Muscle layer of duodenum (tissue), 2 donors: ENCODE data around the gene HSPB7.
"Not testable (repeated sequence)": the region's sequence is repeated elsewhere in the genome, so short reads cannot be mapped to it uniquely, and the experiment has no call there.

Source experiments
- H3K27ac ChIP-seq: one replicate; pipeline ENCODE4 v1.7.0; 2013; ENCODE audit warnings: mild to moderate bottlenecking, low read length
- H3K27me3 ChIP-seq: one replicate; pipeline ENCODE4 v1.7.0; 2013; ENCODE audit warnings: low read depth, mild to moderate bottlenecking, control low read depth, low read length
- H3K36me3 ChIP-seq, 2 donors: one replicate each; pipeline ENCODE4 v1.7.0; 2013; ENCODE audit warnings: low read length in 2 of 2, control low read depth in 1 of 2, mild to moderate bottlenecking in 1 of 2; ENCODE audit not compliant: insufficient read depth in 2 of 2, control insufficient read depth in 1 of 2
- H3K4me1 ChIP-seq, 2 donors: one replicate each; pipeline ENCODE4 v1.7.0; 2013; ENCODE audit warnings: low read length in 2 of 2, mild to moderate bottlenecking in 2 of 2, control low read depth in 1 of 2, moderate library complexity in 1 of 2; ENCODE audit not compliant: insufficient read depth in 2 of 2, control insufficient read depth in 1 of 2
- H3K4me3 ChIP-seq, 2 donors: one replicate each; pipeline ENCODE4 v1.7.0; 2013; ENCODE audit warnings: low read length in 2 of 2, low read depth in 1 of 2, mild to moderate bottlenecking in 1 of 2
- H3K9me3 ChIP-seq, 2 donors: one replicate each; pipeline ENCODE4 v1.7.0; 2013; ENCODE audit warnings: low read length in 2 of 2, control low read depth in 1 of 2, mild to moderate bottlenecking in 1 of 2; ENCODE audit not compliant: control insufficient read depth in 1 of 2
- donor health status: healthy.

The HSPB7 gene

GRCh38 chr1:16058394-16059120, 40.7 kb upstream of the HSPB7 start:
- H3K9me3 ChIP-seq, H3K27me3 ChIP-seq: not testable (repeated sequence)

GRCh38 chr1:16057314-16057915, 39.6 kb upstream of the HSPB7 start:
- H3K9me3 ChIP-seq, H3K4me3 ChIP-seq, H3K4me1 ChIP-seq, H3K27me3 ChIP-seq, H3K27ac ChIP-seq, H3K36me3 ChIP-seq: not testable (repeated sequence)

More at GRCh38 chr1:16058394-16059120, 40.7 kb upstream of the HSPB7 start:
- not testable (repeated sequence) for H3K4me3 ChIP-seq, H3K4me1 ChIP-seq, H3K36me3 ChIP-seq, H3K27ac ChIP-seq

- H3K27ac ChIP-seq, H3K36me3 ChIP-seq, H3K4me3 ChIP-seq, H3K4me1 ChIP-seq, H3K9me3 ChIP-seq, H3K27me3 ChIP-seq: not testable (repeated sequence)
Observed at GRCh38 chr1:16056521-16056912, 38.7 kb upstream of the HSPB7 start.

DNA sequence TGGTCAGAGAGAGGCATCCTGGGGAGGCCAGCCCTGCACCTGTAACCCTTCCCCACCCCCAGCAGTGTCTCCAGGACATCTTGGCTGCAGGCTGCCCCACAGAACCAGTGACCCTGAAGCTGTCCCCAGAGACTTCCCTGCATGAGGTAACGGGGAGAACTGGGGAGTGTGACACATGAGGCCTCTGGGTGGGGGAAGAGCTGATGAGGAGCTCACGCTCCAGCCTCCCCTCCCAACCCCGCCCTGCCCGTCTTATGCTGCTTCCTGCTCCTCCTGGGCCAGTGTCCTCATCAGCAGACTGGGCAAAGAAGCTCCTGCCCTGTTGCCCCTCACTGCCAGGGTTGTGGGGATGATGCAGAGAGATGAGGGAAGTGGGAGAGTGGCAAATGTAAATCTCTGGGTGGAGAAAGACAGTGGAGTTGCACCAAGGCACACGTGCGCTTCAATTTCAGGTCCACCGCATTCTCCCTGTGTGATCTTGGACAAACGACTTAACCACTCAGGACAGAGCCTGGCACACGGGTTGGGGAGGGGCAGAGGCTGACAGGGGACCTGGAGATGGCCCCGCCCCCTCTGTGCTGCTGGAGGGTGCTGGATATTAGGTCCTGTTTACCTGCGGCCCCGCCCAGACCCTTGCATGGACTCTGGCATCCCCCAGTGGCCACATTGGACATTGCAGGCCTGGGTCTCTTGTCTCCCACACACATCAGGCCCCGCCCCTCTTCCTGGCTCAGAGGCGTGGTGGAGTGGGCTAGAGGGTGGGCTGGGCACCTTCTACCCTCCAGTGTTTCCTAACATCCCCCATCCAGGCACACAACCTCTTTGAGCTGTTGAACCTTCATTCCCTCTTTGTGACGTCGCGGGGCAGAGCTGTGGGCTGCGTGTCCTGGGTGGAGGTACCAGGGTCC, 38.0 kb upstream of the HSPB7 start:
- no peak overlapping the region for H3K4me3 ChIP-seq

DNA sequence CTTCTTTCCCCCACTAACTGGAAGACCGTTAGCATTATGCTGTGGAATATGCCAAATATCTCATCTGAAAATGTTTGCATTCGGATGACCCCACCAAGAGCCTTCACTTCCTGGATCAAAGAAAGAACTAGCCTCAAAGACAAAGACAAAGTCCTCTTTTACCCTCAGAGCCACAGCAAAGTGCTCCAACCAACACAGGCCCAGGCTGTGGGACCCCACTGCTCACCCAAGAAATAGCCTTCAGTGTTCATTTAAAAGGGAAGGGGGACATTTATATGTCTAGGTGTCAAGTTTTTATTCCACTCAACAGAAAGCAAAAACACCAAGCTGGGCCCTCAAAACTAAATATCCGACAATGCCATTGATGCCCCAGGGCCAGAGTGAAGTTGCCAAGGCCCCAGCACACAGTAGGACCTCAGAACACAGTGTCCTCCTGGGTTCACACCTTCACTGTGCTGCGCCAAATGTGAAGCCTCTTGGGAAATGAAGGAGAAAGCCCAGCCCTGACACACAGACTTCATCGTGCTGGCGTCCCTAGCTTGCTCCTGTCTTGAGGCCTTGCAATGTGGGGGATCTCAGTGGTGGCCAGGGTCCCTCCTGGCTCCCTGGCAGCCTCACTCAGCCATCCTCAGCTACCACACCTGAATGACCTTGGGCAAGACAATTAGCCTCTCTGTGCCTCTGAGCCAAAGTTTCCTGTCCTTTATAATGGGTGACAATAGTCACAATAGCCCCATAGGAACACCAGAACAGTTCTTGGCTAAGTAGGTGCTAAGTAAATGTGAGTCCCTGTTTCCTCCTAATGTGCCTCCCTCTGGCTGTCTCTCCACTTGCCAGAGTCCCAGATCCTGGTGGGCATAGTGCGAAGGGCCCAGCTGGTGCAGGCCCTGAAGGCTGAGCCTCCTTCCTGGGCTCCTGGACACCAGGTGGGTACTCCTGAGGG, 37.0 kb upstream of the HSPB7 start:
- H3K27ac ChIP-seq: no peak overlapping the region
- no peak overlapping the region for H3K4me3 ChIP-seq
- H3K4me1 ChIP-seq: no peaks in the 10 kb centered on the region
- no peaks in the 10 kb centered on the region for H3K36me3 ChIP-seq
- no peaks in the 10 kb centered on the region for H3K9me3 ChIP-seq
- no peaks in the 10 kb centered on the region for H3K27me3 ChIP-seq

More for the DNA sequence above, 38.0 kb upstream of the HSPB7 start:
- H3K9me3 ChIP-seq: no peaks in the 10 kb centered on the region
- H3K4me1 ChIP-seq: no peaks in the 10 kb centered on the region
- no peak overlapping the region for H3K27ac ChIP-seq
- no peaks in the 10 kb centered on the region for H3K27me3 ChIP-seq
- no peaks in the 10 kb centered on the region for H3K36me3 ChIP-seq

- Histone ChIP-seq H3K27me3 (no peaks in the 10 kb centered on the region), H3K36me3 (no peaks in the 10 kb centered on the region), H3K4me3 (no peak overlapping the region), H3K4me1 (no peaks in the 10 kb centered on the region), H3K9me3 (no peaks in the 10 kb centered on the region), H3K27ac (no peak overlapping the region)
Observed at GRCh38 chr1:16053781-16054502, 36.1 kb upstream of the HSPB7 start.

DNA sequence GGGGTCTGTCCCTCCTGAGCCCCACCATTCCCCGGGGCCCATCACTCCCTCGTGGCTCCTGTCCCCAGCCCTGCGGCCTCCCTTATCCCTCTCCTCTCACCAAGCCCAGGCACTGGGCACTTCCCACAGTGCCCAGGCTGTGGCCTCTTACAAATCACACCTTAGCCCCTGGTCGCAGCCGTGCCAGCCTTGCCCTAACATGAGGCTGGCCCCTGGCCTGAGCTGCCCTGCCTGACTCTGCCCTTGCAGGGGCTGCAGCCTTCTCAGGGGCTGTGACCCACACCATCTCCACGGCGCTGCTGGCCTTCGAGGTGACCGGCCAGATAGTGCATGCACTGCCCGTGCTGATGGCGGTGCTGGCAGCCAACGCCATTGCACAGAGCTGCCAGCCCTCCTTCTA, 34.1 kb upstream of the HSPB7 start:
- H3K4me3 ChIP-seq, H3K36me3 ChIP-seq, H3K27me3 ChIP-seq: not testable (repeated sequence)

DNA sequence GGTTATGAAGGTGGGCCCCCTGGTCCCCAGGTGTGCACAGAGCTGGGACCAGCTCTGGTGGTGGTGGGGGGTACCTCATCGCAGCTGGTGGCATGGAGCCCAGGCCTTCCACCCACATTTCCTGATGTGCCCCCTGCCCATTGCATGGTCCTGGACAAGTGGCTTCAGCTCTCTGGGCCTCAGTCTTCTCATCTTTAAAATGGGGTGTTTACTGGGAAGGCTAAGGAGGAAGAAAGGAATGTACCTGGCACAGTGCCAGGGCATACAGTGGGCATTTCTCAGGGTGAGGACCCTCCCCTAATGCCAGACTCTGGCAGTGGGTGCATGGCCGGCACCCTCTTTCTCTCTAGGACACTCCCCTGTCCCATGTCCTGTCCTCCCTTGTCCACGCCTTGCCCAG, 33.2 kb upstream of the HSPB7 start:
- Histone ChIP-seq H3K27me3 (no peaks in the 10 kb centered on the region), H3K27ac (no peak overlapping the region), H3K4me1 (peaks cover 0 to 4% of the 10 kb centered on the region in 2 donors), H3K36me3 (no peaks in the 10 kb centered on the region), H3K4me3 (no peak overlapping the region), H3K9me3 (no peaks in the 10 kb centered on the region)

More for the DNA sequence above, 34.1 kb upstream of the HSPB7 start:
- not testable (repeated sequence) for H3K9me3 ChIP-seq, H3K4me1 ChIP-seq, H3K27ac ChIP-seq

GRCh38 chr1:16050328-16050727, 32.5 kb upstream of the HSPB7 start:
- peaks cover 0 to 4% of the 10 kb centered on the region in 2 donors for H3K4me1 ChIP-seq
- H3K27me3 ChIP-seq: no peaks in the 10 kb centered on the region
- H3K27ac ChIP-seq: no peak overlapping the region
- H3K9me3 ChIP-seq: no peaks in the 10 kb centered on the region
- H3K4me3 ChIP-seq: no peak overlapping the region
- H3K36me3 ChIP-seq: no peaks in the 10 kb centered on the region

DNA sequence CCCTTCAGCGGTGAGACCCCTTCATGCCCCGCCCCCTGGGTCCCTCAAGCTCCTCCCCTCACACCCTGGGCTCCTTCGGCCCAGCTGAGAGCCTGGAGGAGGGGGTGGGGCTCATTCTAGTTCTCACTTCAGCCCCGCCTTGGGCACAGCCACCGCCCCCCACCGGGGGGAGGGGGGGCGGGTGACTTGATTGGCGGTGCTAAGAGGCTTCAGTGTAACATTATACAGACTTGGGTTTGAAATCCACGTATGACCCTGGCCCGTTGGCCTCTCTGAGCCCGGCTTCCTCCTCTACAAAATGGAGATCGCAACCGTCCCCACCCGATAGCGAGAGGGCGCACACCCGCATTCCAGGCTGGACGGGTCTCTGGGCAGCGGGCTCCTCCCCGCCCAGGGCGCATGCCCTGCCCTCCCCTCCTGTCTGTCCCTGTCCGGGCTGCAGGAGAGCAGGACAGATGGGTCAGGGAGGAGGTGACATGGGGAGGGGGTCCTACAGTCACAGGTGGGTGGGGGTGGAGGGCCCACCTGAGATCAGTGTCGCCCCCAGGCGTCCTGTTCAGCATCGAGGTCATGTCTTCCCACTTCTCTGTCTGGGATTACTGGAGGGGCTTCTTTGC, 30.8 kb upstream of the HSPB7 start:
- H3K27me3 ChIP-seq: no peaks in the 10 kb centered on the region
- H3K27ac ChIP-seq: no peak overlapping the region
- no peaks in the 10 kb centered on the region for H3K36me3 ChIP-seq

More for the DNA sequence above, 30.8 kb upstream of the HSPB7 start:
- peaks cover 0 to 4% of the 10 kb centered on the region in 2 donors for H3K4me1 ChIP-seq
- H3K4me3 ChIP-seq: peak overlapping the region; percentile 16 to 60
- no peaks in the 10 kb centered on the region for H3K9me3 ChIP-seq
